ENCODE measurements around the gene TRAM2. TPM values are rescaled to one million over a fixed set of nuclear protein-coding genes. Genes with fewer than 3 reads are reported as not detected.

TRAM2 gene
- total and polyA plus RNA-seq, 2 of the 13 experiments (the other 11 are each of a cell fraction or from before 2014, with no cell fraction given): 49.1 to 72.5 TPM

- H3K4me2 ChIP-seq (ENCODE audit: low read depth, low read length): no peak overlapping the region
- CTCF ChIA-PET (ENCODE audit: low intra/inter-chr PET ratio, low total read pairs): no interaction called here
- TF ChIP-seq NFYC (CRISPR knock-in tag; IDR thresholded peaks at IDR 0.05) (no peak), ZBTB25 (CRISPR knock-in tag; IDR thresholded peaks at IDR 0.05) (no peak), ZNF513 (CRISPR knock-in tag; conservative IDR thresholded peaks at IDR 0.05) (no peak), BRCA1 (CRISPR knock-in tag; IDR thresholded peaks at IDR 0.05) (no peak), ZNF547 (CRISPR knock-in tag; IDR thresholded peaks at IDR 0.05) (no peak), NFE2L2 (IDR thresholded peaks at IDR 0.05; ENCODE audit: low read length) (no peak), SETDB1 (CRISPR knock-in tag; IDR thresholded peaks at IDR 0.05; ENCODE audit: borderline replicate concordance) (no peak), TCF12 (IDR thresholded peaks at IDR 0.05) (no peak), TCF12 (CRISPR knock-in tag; IDR thresholded peaks at IDR 0.05) (no peak), ZKSCAN5 (CRISPR knock-in tag; IDR thresholded peaks at IDR 0.05) (no peak), ZNF207 (IDR thresholded peaks at IDR 0.05; ENCODE audit: borderline replicate concordance) (no peak), MAFG (CRISPR knock-in tag; IDR thresholded peaks at IDR 0.05) (no peak), ZNF20 (CRISPR knock-in tag; IDR thresholded peaks at IDR 0.05) (no peak), JUN (CRISPR knock-in tag; IDR thresholded peaks at IDR 0.05) (no peak), TERF1 (CRISPR knock-in tag; IDR thresholded peaks at IDR 0.05) (no peak)
- no peaks in the 10 kb centered on the region for H3K27me3 ChIP-seq (ENCODE audit: control insufficient read depth in 1 of 2, insufficient read depth in 2 of 2, low read length in 2 of 2)
- no peaks in the 10 kb centered on the region for H3K79me2 ChIP-seq (ENCODE audit: insufficient read depth, low read length)
- H3K4me3 ChIP-seq (replicated peaks in 1 of 3; ENCODE audit: insufficient read depth in 1 of 3, low read depth in 2 of 3, low read length in 3 of 3): no peak overlapping the region
- no peak for DNase-seq (ENCODE audit: low spot score)
- no peak overlapping the region for H2AFZ ChIP-seq (ENCODE audit: low read length)
- in situ Hi-C loops (cut with HindIII; ENCODE audit: extremely low pct_ligation_motif_present, low pct_unique_long_range_greater_than_20kb): no loop called here
- peaks cover 53 to 98% of the 10 kb centered on the region in 2 experiments for H3K36me3 ChIP-seq (replicated peaks in 1 of 2; ENCODE audit: control insufficient read depth in 1 of 2, insufficient read depth in 2 of 2, low read length in 2 of 2)
- intact Hi-C loops (cut with micrococcal nuclease; ENCODE audit: unreplicated experiment): loop anchor here (10.0 kb wide), 1 partner anchor 155 kb away; no protein-coding TSS in a partner anchor
- H3K9ac ChIP-seq (ENCODE audit: insufficient read depth, low read depth, low read length): no peak overlapping the region
- no peak for ATAC-seq
- POLR2A ChIA-PET: no interaction called here
- H3K4me1 ChIP-seq (ENCODE audit: insufficient read depth, low read length): peaks cover 29% of the 10 kb centered on the region
- no peak for FAIRE-seq
- no TSS peak for BruUV-seq (replicated peaks)
- no peaks in the 10 kb centered on the region for H4K20me1 ChIP-seq (ENCODE audit: insufficient read depth, low read length)
- H3K9me3 ChIP-seq (ENCODE audit: low read length): no peaks in the 10 kb centered on the region
- H3K27ac ChIP-seq (ENCODE audit: extremely low read length, insufficient read depth, low read length): no peak overlapping the region
These were observed 66.7 kb downstream of the TRAM2 start for GRCh38 chr6:52510213-52510562.

All from HepG2 (cell line).